ENCODE measurements around the gene PSMB2. TPM values are rescaled to one million over a fixed set of nuclear protein-coding genes. Genes with fewer than 3 reads are reported as not detected.

PSMB2 gene
- total and polyA plus RNA-seq, 2 experiments from 2014 or later: 29.0 to 106 TPM

- peak overlapping the region; percentile 95 for H3K4me2 ChIP-seq (ENCODE audit: unreplicated experiment)
- H3K79me2 ChIP-seq (ENCODE audit: insufficient read depth): peaks cover 21% of the 10 kb centered on the region
- no peaks in the 10 kb centered on the region for H3K9me2 ChIP-seq (ENCODE audit: insufficient read depth)
- peak overlapping the region; percentile 70 for H3K27ac ChIP-seq
- in situ Hi-C loops (cut with MboI): no loop called here
- H2AFZ ChIP-seq: peak overlapping the region; percentile 76
- no peaks in the 10 kb centered on the region for H4K20me1 ChIP-seq (ENCODE audit: insufficient read depth)
- peaks cover 30% of the 10 kb centered on the region for H3F3A ChIP-seq (ENCODE audit: insufficient read depth)
- peak overlapping the region; percentile 91 for H3K9ac ChIP-seq
- no peak for DNase-seq
- H3K27me3 ChIP-seq (replicated peaks; ENCODE audit: insufficient read depth): no peaks in the 10 kb centered on the region
- no peak for TF ChIP-seq EZH2phosphoT487 (IDR thresholded peaks at IDR 0.05; ENCODE audit: insufficient read depth, low read depth)
- no peak for TF ChIP-seq EZH2 (IDR thresholded peaks at IDR 0.05; ENCODE audit: insufficient read depth, poor library complexity, severe bottlenecking)
- H3K4me3 ChIP-seq: peak overlapping the region; percentile 86
- H3K36me3 ChIP-seq (ENCODE audit: low read depth): peaks cover 15% of the 10 kb centered on the region; the same call in 1 of the 2 replicates
- peaks cover 25% of the 10 kb centered on the region for H3K4me1 ChIP-seq (ENCODE audit: insufficient read depth)
- no peaks in the 10 kb centered on the region for H3K9me3 ChIP-seq (ENCODE audit: low read depth)
- WGBS, 2 experiments (ENCODE audit: low coverage in 1 of 2, low lambda C conversion rate in 2 of 2, missing lambda C conversion rate in 2 of 2): 1 to 2% methylated on average over 14 to 17 of the region's 17 CpGs
Observed at GRCh38 chr1:35556484-35557117, 84.7 kb downstream of the PSMB2 start.

- WGBS, 2 experiments (ENCODE audit: low coverage in 1 of 2, low lambda C conversion rate in 2 of 2, missing lambda C conversion rate in 2 of 2): 24 to 28% methylated on average over 10 of the region's 10 CpGs
- H3K9me3 ChIP-seq (ENCODE audit: low read depth): no peaks in the 10 kb centered on the region
- peak overlapping the region; percentile 86 for H3K4me3 ChIP-seq
- TF ChIP-seq EZH2 (IDR thresholded peaks at IDR 0.05; ENCODE audit: insufficient read depth, poor library complexity, severe bottlenecking) (no peak), EZH2phosphoT487 (IDR thresholded peaks at IDR 0.05; ENCODE audit: insufficient read depth, low read depth) (peak; percentile 95)
- H3K4me1 ChIP-seq (ENCODE audit: insufficient read depth): peaks cover 25% of the 10 kb centered on the region
- H3F3A ChIP-seq (ENCODE audit: insufficient read depth): peaks cover 30% of the 10 kb centered on the region
- peak overlapping the region; percentile 91 for H3K9ac ChIP-seq
- peak; percentile 94 for DNase-seq
- H3K27me3 ChIP-seq (replicated peaks; ENCODE audit: insufficient read depth): no peaks in the 10 kb centered on the region
- peaks cover 21% of the 10 kb centered on the region for H3K79me2 ChIP-seq (ENCODE audit: insufficient read depth)
- no peaks in the 10 kb centered on the region for H3K9me2 ChIP-seq (ENCODE audit: insufficient read depth)
- no peak overlapping the region for H2AFZ ChIP-seq
- no peaks in the 10 kb centered on the region for H4K20me1 ChIP-seq (ENCODE audit: insufficient read depth)
- peaks cover 18% of the 10 kb centered on the region; the same call in 1 of the 2 replicates for H3K36me3 ChIP-seq (ENCODE audit: low read depth)
- in situ Hi-C loops (cut with MboI): no loop called here
- peak overlapping the region; percentile 70 for H3K27ac ChIP-seq
- peak overlapping the region; percentile 95 for H3K4me2 ChIP-seq (ENCODE audit: unreplicated experiment)
Observed at GRCh38 chr1:35555601-35556477, 85.5 kb downstream of the PSMB2 start.

GRCh38 chr1:35555212-35555584 lies 86.1 kb downstream of the PSMB2 start:
- peaks cover 22% of the 10 kb centered on the region; the same call in 1 of the 2 replicates for H3K36me3 ChIP-seq (ENCODE audit: low read depth)
- 58 to 59% methylated on average over 4 of the region's 4 CpGs for WGBS, 2 experiments (ENCODE audit: low coverage in 1 of 2, low lambda C conversion rate in 2 of 2, missing lambda C conversion rate in 2 of 2)
- peak; percentile 68 for DNase-seq
- no peak overlapping the region for H2AFZ ChIP-seq
- H3K27ac ChIP-seq: peak overlapping the region; percentile 70
- no peak overlapping the region for H3K9ac ChIP-seq
- no peaks in the 10 kb centered on the region for H4K20me1 ChIP-seq (ENCODE audit: insufficient read depth)
- peak overlapping the region; percentile 86 for H3K4me3 ChIP-seq
- peaks cover 25% of the 10 kb centered on the region for H3K4me1 ChIP-seq (ENCODE audit: insufficient read depth)
- TF ChIP-seq EZH2 (IDR thresholded peaks at IDR 0.05; ENCODE audit: insufficient read depth, poor library complexity, severe bottlenecking) (no peak), EZH2phosphoT487 (IDR thresholded peaks at IDR 0.05; ENCODE audit: insufficient read depth, low read depth) (no peak)
- H3F3A ChIP-seq (ENCODE audit: insufficient read depth): peaks cover 30% of the 10 kb centered on the region
- peak overlapping the region; percentile 95 for H3K4me2 ChIP-seq (ENCODE audit: unreplicated experiment)
- peaks cover 21% of the 10 kb centered on the region for H3K79me2 ChIP-seq (ENCODE audit: insufficient read depth)
- in situ Hi-C loops (cut with MboI): no loop called here
- H3K9me3 ChIP-seq (ENCODE audit: low read depth): no peaks in the 10 kb centered on the region
- H3K9me2 ChIP-seq (ENCODE audit: insufficient read depth): no peaks in the 10 kb centered on the region
- H3K27me3 ChIP-seq (replicated peaks; ENCODE audit: insufficient read depth): no peaks in the 10 kb centered on the region

- Histone ChIP-seq H3K36me3 (ENCODE audit: low read depth) (peaks cover 28% of the 10 kb centered on the region; the same call in 1 of the 2 replicates), H3K4me3 (peak overlapping the region; percentile 86), H3K79me2 (ENCODE audit: insufficient read depth) (peaks cover 21% of the 10 kb centered on the region), H3K27me3 (replicated peaks; ENCODE audit: insufficient read depth) (no peaks in the 10 kb centered on the region), H3K9me2 (ENCODE audit: insufficient read depth) (no peaks in the 10 kb centered on the region), H3K9me3 (ENCODE audit: low read depth) (no peaks in the 10 kb centered on the region), H3K4me2 (ENCODE audit: unreplicated experiment) (peak overlapping the region; percentile 95), H4K20me1 (ENCODE audit: insufficient read depth) (no peaks in the 10 kb centered on the region), H3K9ac (no peak overlapping the region), H3F3A (ENCODE audit: insufficient read depth) (peaks cover 30% of the 10 kb centered on the region), H2AFZ (no peak overlapping the region), H3K4me1 (ENCODE audit: insufficient read depth) (peaks cover 25% of the 10 kb centered on the region), H3K27ac (peak overlapping the region; percentile 70)
- DNase-seq: no peak
- in situ Hi-C loops (cut with MboI): no loop called here
- TF ChIP-seq EZH2 (IDR thresholded peaks at IDR 0.05; ENCODE audit: insufficient read depth, poor library complexity, severe bottlenecking): no peak
- no peak for TF ChIP-seq EZH2phosphoT487 (IDR thresholded peaks at IDR 0.05; ENCODE audit: insufficient read depth, low read depth)
- WGBS, 2 experiments (ENCODE audit: low coverage in 1 of 2, low lambda C conversion rate in 2 of 2, missing lambda C conversion rate in 2 of 2): 71 to 74% methylated on average over 7 of the region's 7 CpGs
Observed at GRCh38 chr1:35554266-35555211, 86.8 kb downstream of the PSMB2 start.

All from GM23248 (cell line).